Suppressor macrophage treated with lipopolysaccharide for 4 hours (primary cell): ENCODE measurements around the gene NAE1.

Source experiments
- DNase-seq: peaks from one replicate; pipeline ENCODE4 v3.0.0-alpha.2; 2020

NAE1 gene

DNA sequence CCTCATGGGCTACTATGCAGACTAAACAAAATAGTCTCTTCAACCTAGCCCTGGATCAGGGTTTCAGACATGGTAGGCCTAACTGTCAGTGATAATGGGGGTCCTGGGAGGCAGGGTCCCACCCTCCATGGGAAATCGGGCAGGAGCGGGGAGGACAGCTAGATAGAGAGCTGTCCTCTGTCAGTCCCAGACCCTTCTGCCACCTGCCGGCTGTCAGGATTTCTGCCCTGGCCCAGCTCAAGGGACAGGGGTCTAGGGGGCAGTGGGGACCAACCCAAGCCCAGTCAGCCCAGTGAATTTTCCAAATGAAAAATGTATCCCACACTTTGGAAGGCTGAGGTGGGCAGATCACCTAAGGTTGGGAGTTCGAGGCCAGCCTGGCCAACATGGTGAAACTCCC is 18.8 kb upstream of the NAE1 start:
- DNase-seq: no peak

- DNase-seq: no peak
Observed at GRCh38 chr16:66849021-66849420, 18.2 kb upstream of the NAE1 start.

- no peak for DNase-seq
Observed at GRCh38 chr16:66848172-66848571, 17.4 kb upstream of the NAE1 start.

- no peak for DNase-seq
Observed at GRCh38 chr16:66847533-66848067, 16.8 kb upstream of the NAE1 start.

DNA sequence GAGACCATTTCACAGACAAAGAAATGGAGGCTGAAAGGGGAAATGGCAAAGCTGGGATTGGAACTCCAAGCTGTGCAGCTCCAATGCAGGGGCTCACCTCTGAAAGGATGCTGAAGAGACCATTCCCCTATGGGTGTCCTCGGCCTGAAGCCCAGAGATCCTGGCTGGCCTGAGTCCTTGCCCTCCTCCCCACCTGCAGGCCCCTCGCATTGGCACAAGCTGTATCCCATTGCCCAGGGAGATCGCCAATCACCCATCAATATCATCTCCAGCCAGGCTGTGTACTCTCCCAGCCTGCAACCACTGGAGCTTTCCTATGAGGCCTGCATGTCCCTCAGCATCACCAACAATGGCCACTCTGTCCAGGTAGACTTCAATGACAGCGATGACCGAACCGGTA is 16.1 kb upstream of the NAE1 start:
- DNase-seq: no peak

DNA sequence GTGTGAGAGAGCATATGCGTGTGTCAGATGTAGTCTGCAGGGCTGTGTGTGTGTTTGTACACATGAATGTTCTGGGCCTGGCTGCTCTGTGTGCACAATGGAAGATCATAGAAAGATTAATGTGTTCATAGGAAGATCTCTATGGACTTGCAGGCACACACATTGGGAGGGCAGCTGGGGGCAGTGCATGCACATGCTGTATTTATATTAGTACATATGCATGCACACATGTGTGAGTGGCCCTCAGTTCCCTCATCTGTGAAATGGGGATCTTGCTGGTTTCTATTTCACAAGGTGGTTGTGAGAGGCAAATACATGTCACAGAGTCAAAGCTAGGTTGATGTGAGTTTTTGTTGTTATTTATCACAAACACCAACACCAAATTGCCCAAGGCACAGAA is 15.5 kb upstream of the NAE1 start:
- DNase-seq: no peak

- DNase-seq: no peak
Observed at GRCh38 chr16:66845791-66846221, 15.0 kb upstream of the NAE1 start.

- DNase-seq: no peak
Observed at GRCh38 chr16:66845080-66845410, 14.3 kb upstream of the NAE1 start.

GRCh38 chr16:66844342-66845079 is 13.7 kb upstream of the NAE1 start, which contains the start of gene CA7:
CA7 (plus strand) TSS chr16:66844414; CDS start chr16:66844488, 74 bp downstream.
- DNase-seq: no peak

GRCh38 chr16:66844009-66844341 is 13.2 kb upstream of the NAE1 start:
- no peak for DNase-seq

- DNase-seq: no peak
Observed at GRCh38 chr16:66843191-66843590, 12.4 kb upstream of the NAE1 start.

GRCh38 chr16:66842765-66843164 is 12.0 kb upstream of the NAE1 start:
- no peak for DNase-seq

DNA sequence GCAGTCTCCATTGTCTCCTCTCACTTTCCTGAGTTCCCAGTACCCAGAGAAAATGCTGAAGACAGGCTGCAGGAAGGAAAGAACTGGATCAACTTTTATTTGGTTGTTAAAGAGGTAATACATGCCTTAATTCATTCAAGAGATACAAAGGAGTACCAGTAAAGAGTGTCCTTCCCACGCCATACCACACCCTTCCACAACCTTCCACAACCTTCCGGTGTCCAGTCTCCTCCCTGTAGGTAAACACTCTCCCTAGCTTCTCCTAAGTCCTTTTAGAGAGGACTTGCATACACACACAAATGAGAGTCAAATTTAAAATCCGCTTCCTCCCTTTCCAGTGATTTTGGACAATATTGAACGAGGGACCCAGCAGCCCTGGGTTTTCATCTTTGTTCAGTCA is 10.6 kb upstream of the NAE1 start:
- DNase-seq: no peak

- DNase-seq: no peak
Observed at GRCh38 chr16:66840883-66841282, 10.1 kb upstream of the NAE1 start.

DNA sequence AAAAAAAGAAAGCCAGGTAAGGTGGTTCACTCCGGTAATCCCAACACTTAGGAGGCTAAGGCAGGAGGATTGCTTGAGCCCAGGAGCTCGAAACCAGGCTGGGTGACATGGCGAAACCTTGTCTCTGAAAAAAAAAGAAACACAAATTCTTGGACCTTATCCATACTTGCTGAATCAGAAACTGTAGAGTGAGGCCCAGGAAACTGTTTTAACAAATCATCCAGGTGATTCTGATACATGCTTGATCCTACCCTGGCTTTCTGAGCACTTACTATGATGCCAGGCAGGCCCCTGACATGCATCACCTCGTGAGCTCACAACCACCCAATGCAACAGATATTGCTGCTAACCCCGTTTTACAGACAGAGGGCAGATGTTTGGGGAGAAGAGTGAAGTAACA is 4.0 kb upstream of the NAE1 start:
- no peak for DNase-seq

- no peak for DNase-seq
Observed at GRCh38 chr16:66832661-66833305, 2.0 kb upstream of the NAE1 start.

GRCh38 chr16:66832190-66832589 is 1.4 kb upstream of the NAE1 start:
- DNase-seq: no peak

DNA sequence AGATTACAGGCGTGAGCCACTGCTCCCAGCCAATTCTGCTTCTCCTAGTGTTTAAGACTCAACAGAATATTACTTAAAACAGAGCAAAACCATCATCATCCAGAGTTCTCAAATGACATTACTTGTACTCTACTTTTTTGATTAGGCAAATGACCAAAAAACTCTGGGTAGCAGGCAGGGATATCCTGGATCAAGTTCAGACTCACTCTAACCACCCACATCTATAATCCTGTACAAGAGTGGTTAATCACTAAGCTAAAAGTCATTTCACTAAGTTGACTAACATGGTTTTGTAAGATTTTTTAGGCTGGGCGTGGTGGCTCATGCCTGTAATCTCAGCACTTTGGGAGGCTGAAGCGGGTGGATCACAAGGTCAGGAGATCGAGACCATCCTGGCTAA is 6.8 kb downstream of the NAE1 start:
- DNase-seq: no peak

DNA sequence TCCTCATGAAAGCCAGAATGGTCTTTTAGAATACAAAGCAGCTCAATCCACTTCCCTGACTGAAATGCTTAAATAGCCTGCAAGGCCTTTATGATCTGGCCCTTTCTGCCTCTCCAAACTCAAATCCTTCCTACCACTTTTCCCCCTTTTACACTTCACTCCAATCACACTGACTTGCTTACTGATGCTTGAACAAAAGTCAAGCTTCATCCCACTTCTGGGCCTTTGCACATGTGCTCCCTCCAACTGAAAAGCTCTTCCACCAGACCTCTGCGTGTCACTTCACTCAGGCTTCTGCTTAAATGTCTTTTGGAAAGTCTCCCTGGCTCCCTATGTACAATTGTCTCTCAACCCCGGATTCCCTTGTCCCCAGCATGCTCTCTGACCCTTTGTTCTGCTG is 16.0 kb downstream of the NAE1 start:
- no peak for DNase-seq

DNA sequence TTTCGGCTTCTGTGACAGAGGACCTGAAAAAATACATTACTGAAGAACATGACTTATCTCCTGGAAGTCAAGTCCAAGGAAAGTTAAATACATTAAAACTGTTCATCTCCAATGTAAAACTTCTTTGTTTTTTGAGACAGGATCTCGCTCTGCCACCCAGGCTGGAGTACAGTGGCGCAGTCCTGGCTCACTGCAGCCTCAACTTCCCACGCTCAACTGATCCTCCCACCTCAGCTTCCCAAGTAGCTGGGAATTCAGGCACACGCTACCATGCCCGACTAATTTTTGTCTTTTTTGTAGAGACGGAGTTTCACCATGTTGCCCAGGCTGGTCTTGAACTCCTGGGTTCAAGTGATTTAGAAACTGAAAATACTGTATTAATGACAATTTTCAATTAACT is 19.7 kb downstream of the NAE1 start:
- DNase-seq: no peak

GRCh38 chr16:66810391-66810790 is 20.4 kb downstream of the NAE1 start:
- DNase-seq: no peak

DNA sequence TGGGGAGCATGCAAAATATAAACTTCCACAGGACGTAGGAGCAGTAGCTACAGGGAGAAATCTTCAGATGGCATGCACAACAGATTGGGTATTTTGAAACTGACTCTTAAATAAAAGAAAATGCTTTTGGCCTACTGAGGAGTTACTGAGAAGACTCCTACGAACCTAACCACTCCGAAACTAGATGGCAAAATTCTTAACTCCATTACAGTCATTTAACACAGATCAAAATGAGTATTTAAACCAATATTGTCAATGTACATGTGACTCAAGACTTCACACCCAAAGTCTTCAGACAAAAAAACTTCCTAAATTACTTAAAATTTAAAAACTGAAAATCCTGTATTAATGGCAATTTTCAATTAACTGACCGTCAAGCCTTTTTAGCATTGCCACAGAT is 21.0 kb downstream of the NAE1 start:
- DNase-seq: no peak

- DNase-seq: peak; percentile 22
Observed at GRCh38 chr16:66802159-66802558, 28.6 kb downstream of the NAE1 start.

GRCh38 chr16:66801320-66802105 is 29.3 kb downstream of the NAE1 start, which contains the start of gene TERB1:
TERB1 (minus strand) TSS chr16:66801584; CDS start chr16:66796798, 4,786 bp downstream.
- no peak for DNase-seq
